ENCODE results near the gene PRKAG1. TPM values are rescaled to one million over a fixed set of nuclear protein-coding genes. Genes with fewer than 3 reads are reported as not detected.
A peak's percentile ranks its signal among the peaks of the same experiment; 100 is the strongest.

Gene PRKAG1
- total RNA-seq, 6 experiments from 2014 or later, result 79.0 to 92.0 (median 83.3) TPM

DNA sequence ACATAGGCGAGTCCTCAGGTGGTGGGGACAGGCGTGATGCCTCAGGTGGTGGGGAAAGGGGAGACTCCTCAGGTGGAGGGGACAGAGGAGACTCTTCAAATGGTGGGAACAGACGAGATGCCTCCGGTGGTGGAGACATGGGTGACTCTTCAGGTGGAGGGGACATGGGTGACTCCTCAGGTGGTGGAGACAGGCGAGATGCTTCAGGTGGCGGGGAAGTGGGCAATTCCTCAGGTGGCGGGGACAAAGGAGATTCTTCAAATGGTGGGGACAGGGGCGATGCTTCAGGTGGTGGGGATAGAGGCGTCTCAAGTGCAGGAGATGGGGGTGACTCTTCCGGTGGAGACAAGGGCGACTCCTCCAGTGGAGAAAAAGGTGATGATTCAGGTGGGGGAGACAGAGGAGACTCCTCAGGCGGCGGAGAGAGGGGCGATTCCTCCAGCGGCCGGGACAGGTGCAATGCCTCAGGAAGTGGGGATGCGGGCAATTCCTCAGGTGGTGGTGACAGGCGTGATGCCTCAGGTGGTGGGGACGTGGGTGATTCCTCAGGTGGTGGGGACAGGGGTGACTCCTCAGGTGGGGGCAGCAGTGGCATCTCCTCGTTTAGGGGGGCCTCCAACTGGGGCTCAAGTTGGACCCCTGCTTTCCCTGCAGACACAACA, 33.3 kb upstream of the PRKAG1 start:
- Mint-ChIP-seq H3K36me3 (ENCODE audit: low read depth) (peaks cover 54% of the 10 kb centered on the region), H3K4me1 (ENCODE audit: low read depth) (peaks cover 45% of the 10 kb centered on the region), H3K27ac (no peak overlapping the region), H3K9me3 (no peaks in the 10 kb centered on the region), H3K4me3 (no peak overlapping the region), H3K27me3 (ENCODE audit: insufficient read depth) (no peaks in the 10 kb centered on the region)
- TF ChIP-seq, protein P1, sequence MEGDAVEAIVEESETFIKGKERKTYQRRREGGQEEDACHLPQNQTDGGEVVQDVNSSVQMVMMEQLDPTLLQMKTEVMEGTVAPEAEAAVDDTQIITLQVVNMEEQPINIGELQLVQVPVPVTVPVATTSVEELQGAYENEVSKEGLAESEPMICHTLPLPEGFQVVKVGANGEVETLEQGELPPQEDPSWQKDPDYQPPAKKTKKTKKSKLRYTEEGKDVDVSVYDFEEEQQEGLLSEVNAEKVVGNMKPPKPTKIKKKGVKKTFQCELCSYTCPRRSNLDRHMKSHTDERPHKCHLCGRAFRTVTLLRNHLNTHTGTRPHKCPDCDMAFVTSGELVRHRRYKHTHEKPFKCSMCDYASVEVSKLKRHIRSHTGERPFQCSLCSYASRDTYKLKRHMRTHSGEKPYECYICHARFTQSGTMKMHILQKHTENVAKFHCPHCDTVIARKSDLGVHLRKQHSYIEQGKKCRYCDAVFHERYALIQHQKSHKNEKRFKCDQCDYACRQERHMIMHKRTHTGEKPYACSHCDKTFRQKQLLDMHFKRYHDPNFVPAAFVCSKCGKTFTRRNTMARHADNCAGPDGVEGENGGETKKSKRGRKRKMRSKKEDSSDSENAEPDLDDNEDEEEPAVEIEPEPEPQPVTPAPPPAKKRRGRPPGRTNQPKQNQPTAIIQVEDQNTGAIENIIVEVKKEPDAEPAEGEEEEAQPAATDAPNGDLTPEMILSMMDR (IDR thresholded peaks at IDR 0.05), result no peak
- no peak for DNase-seq

DNA sequence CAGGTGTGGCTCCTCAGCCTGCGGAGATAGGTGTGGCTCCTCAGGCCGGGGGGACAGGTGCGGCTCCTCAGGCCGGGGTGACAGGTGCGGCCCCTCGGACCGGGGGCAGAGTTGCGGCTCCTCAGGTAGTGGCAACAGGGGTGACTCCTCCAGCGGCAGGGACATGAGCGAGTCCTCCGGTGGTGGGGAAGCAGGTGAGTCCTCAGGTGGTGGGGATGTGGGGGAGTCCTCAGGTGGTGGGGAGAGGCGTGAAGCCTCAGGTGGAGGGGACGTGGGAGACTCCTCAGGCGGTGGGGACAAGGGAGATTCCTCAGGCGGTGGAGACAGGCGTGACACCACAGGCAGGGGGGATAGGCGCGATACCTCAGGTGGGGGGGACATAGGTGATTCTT, 32.8 kb upstream of the PRKAG1 start:
- Mint-ChIP-seq H3K9me3 (no peaks in the 10 kb centered on the region), H3K36me3 (ENCODE audit: low read depth) (peaks cover 49% of the 10 kb centered on the region), H3K4me1 (ENCODE audit: low read depth) (peaks cover 39% of the 10 kb centered on the region), H3K4me3 (no peak overlapping the region), H3K27me3 (ENCODE audit: insufficient read depth) (no peaks in the 10 kb centered on the region), H3K27ac (no peak overlapping the region)
- TF ChIP-seq, protein P1 (IDR thresholded peaks at IDR 0.05), result no peak
- no peak for DNase-seq

DNA sequence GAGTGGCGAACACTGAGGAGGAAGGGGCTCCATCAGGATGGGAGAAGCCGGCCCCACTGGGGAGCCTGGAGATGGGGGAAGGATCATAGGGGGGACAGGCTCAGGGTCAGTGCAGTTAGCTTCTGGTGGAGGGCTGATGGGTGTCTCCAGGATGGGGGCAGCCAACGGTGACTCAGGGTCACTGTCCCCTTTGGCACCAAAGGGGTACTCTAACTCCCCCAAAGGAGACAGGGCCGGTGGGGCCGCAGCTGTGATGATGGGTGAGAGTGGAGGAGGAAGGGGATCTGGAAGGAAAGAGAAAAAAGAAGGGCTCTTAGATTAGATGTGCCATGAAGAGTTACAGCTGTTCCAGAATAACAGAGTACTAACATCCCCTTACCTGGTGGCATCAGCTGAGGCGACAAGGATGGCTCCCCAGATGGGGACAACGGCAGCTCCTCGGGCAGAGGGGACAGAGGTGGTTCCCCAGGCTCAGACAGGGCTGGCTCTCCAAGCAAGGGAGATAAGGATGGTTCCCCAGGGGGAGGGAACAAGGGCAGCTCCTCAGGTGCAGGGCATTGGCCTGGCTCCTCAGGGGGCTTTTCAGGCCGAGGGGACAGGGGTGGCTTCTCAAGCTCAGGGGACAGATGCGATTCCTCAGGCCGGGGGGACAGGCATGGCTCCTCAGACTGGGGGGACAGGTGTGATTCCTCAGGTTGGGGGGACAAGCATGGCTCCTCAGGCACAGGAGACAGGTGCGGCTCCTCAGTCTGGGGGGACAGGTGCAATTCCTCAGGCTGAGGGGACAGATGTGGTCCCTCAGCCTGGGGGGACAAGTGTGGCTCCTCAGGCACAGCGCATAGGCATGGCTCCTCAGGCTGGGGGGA, 32.2 kb upstream of the PRKAG1 start:
- Mint-ChIP-seq H3K4me3 (no peak overlapping the region), H3K27ac (peak overlapping the region; percentile 80), H3K27me3 (ENCODE audit: insufficient read depth) (no peaks in the 10 kb centered on the region), H3K4me1 (ENCODE audit: low read depth) (peaks cover 33% of the 10 kb centered on the region), H3K36me3 (ENCODE audit: low read depth) (peaks cover 52% of the 10 kb centered on the region), H3K9me3 (no peaks in the 10 kb centered on the region)
- DNase-seq, result no peak
- TF ChIP-seq, protein P1 (IDR thresholded peaks at IDR 0.05), result no peak

DNA sequence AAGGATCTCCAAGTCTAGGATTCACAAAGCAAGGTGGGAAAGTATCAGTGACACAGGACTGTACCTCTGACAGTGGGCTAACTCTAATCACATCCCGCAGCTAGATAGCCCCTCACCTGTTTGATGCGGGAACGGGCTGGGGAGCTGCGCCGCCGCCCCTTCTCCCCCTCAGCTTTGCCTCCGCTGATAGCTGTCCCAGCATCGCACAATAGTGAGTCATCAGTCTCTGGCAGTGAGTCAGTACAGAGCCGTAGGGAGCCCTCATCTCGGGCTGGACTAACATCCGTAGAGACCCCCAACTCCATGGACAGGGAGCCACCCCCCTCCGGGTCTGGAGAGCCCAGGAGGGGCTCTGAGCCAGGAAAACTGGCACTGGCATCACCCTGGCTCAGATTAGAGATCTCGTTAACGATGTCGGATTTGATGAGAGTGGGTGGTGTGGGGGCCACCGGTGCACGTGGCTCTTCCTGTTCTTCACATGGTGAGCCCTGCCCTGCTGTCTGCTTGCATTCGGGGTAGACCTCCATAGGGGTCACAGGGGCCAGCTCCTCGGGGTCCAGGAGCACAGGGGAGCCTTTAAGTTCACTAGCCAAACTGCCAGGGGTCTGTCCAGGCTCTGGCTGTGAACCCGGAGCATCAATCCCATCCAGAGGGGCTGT, 31.1 kb upstream of the PRKAG1 start:
- H3K4me1 Mint-ChIP-seq (ENCODE audit: low read depth), result peaks cover 23% of the 10 kb centered on the region
- H3K27ac Mint-ChIP-seq, result peak overlapping the region; percentile 80
- H3K27me3 Mint-ChIP-seq (ENCODE audit: insufficient read depth), result no peaks in the 10 kb centered on the region
- peak; percentile 47 for DNase-seq
- TF ChIP-seq, protein P1 (IDR thresholded peaks at IDR 0.05), result no peak
- H3K9me3 Mint-ChIP-seq, result no peaks in the 10 kb centered on the region
- peak overlapping the region; percentile 52; the same call in 1 of the 2 replicates for H3K4me3 Mint-ChIP-seq
- H3K36me3 Mint-ChIP-seq (ENCODE audit: low read depth), result peaks cover 50% of the 10 kb centered on the region

DNA sequence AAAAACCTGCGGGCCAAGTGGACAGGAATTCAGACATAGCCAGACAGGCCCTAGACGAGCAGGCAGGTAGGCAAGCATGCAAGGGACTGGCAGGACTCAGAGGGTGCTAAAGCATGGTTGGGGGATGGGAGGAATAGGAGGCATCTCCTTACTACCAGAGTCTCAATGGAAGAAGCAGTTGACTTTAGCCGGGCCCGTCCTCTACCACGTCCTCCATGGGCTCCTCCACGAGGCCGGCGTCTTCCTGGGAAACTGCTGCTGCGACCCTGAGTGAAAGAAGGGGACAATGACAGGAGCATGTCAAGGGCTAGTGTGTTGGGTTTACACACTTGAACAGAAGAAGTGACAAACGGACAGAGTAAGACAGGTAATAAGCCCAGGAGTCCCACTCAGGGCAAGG, 30.4 kb upstream of the PRKAG1 start:
- H3K9me3 Mint-ChIP-seq, result no peaks in the 10 kb centered on the region
- DNase-seq, result no peak

More for the DNA sequence above, 30.4 kb upstream of the PRKAG1 start:
- Mint-ChIP-seq H3K27me3 (ENCODE audit: insufficient read depth) (no peaks in the 10 kb centered on the region), H3K4me3 (no peak overlapping the region), H3K27ac (peak overlapping the region; percentile 42; the same call in 1 of the 2 replicates), H3K36me3 (ENCODE audit: low read depth) (peaks cover 49% of the 10 kb centered on the region), H3K4me1 (ENCODE audit: low read depth) (peaks cover 20% of the 10 kb centered on the region)
- TF ChIP-seq, protein P1 (IDR thresholded peaks at IDR 0.05), result no peak
